Panc1 (cell line): Measurements from ENCODE around the gene RASGRP3.

ENCODE experiments used
- CTCF ChIP-seq: fragments of 450-650 bp; IDR thresholded peaks from 2 replicates; pipeline ENCODE4 v1.5.1; 2017; ENCODE audit warnings: mild to moderate bottlenecking
- POLR2AphosphoS5 ChIP-seq: IDR thresholded peaks from 2 replicates; pipeline ENCODE4 v1.6.1; 2012; ENCODE audit warnings: mild to moderate bottlenecking, low read depth, low read length, moderate library complexity
- SIN3A ChIP-seq: IDR thresholded peaks from 2 replicates; pipeline ENCODE4 v1.6.1; 2012; ENCODE audit warnings: low read depth, mild to moderate bottlenecking, low read length, moderate library complexity, borderline replicate concordance; ENCODE audit not compliant: insufficient read depth
- TCF7L2 ChIP-seq: IDR thresholded peaks from 2 replicates; pipeline ENCODE4 v1.6.1; 2011; ENCODE audit warnings: mild to moderate bottlenecking, low read depth, low read length, inconsistent platforms
- TF ChIP-seq, protein P1 (sequence below), 2 experiments: IDR thresholded peaks; 2 replicates each; pipeline ENCODE4 v1.6.1; 2011 to 2012; ENCODE audit warnings: low read depth in 2 of 2, control low read depth in 1 of 2, low read length in 1 of 2, mild to moderate bottlenecking in 1 of 2, moderate library complexity in 1 of 2; ENCODE audit not compliant: insufficient read depth in 1 of 2

DNA sequence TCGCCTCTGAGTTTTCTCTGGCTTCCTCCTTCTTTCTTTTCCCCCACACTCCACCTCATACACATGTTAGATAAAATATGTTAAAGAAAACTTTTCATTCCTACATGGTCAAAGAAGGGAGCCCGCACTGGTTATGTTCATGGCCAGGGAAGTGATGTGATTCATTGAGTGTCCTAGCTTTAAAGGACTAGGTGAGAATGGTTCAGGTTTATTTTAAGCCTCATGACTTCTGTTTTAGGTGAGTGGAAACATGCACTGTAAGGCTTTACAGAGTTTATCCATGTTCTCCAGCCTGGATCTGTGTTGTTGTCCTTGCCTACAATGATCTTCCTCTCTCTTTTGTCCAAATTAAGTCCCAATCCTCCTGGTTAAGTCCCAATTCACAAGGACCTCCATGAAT, 56.5 kb downstream of the RASGRP3 start:
- TF ChIP-seq, protein P1, sequence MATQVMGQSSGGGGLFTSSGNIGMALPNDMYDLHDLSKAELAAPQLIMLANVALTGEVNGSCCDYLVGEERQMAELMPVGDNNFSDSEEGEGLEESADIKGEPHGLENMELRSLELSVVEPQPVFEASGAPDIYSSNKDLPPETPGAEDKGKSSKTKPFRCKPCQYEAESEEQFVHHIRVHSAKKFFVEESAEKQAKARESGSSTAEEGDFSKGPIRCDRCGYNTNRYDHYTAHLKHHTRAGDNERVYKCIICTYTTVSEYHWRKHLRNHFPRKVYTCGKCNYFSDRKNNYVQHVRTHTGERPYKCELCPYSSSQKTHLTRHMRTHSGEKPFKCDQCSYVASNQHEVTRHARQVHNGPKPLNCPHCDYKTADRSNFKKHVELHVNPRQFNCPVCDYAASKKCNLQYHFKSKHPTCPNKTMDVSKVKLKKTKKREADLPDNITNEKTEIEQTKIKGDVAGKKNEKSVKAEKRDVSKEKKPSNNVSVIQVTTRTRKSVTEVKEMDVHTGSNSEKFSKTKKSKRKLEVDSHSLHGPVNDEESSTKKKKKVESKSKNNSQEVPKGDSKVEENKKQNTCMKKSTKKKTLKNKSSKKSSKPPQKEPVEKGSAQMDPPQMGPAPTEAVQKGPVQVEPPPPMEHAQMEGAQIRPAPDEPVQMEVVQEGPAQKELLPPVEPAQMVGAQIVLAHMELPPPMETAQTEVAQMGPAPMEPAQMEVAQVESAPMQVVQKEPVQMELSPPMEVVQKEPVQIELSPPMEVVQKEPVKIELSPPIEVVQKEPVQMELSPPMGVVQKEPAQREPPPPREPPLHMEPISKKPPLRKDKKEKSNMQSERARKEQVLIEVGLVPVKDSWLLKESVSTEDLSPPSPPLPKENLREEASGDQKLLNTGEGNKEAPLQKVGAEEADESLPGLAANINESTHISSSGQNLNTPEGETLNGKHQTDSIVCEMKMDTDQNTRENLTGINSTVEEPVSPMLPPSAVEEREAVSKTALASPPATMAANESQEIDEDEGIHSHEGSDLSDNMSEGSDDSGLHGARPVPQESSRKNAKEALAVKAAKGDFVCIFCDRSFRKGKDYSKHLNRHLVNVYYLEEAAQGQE (IDR thresholded peaks at IDR 0.05; ENCODE audit: insufficient read depth in 1 of 2, low read depth in 2 of 2, low read length in 1 of 2), result no peak
- TF ChIP-seq CTCF (no peak), POLR2AphosphoS5 (no peak), SIN3A (no peak), TCF7L2 (no peak)
